ENCODE data around the gene MYL7.
A peak's percentile ranks its signal among the peaks of the same experiment; 100 is the strongest.

The MYL7 gene

DNA sequence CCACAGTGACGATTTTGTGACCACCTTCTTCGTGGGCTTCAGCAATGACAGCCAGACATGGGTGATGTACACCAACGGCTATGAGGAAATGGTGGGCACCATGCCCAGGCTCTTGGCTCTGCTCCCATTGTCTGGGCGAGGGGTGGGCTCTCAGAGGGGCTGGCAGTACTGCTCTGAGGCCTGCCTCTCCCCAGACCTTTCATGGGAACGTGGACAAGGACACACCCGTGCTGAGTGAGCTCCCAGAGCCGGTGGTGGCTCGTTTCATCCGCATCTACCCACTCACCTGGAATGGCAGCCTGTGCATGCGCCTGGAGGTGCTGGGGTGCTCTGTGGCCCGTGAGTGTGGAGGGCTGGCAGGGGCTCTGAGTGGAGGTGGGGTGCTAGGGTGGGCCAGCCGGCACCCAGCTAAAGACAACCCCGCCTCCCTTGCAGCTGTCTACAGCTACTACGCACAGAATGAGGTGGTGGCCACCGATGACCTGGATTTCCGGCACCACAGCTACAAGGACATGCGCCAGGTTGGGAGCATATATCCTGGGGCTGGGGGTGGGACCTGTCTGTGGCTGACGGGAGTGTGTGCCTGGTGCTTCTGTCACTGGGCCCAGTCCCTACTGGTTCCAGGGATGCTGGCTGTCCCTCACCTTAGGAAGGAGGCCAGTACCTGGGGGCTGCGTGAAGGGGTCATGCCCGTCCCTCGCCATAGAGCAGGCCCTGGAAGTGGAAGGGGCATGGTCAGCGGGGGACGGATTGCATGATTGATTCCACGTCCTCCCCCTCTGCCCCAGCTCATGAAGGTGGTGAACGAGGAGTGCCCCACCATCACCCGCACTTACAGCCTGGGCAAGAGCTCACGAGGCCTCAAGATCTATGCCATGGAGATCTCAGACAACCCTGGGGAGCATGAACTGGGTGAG, 30.2 kb downstream of the MYL7 start:
- DNase-seq: no peak

DNA sequence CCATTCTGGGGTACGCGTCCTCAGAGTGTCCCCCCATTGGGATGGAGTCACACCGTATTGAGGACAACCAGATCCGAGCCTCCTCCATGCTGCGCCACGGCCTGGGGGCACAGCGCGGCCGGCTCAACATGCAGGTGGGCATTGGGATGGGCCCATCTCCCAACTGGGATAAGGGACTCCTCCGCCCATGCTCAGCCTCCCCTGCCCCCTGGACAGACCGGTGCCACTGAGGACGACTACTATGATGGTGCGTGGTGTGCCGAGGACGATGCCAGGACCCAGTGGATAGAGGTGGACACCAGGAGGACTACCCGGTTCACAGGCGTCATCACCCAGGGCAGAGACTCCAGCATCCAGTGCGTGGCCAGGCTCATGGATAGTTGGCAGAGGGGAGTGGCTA, 31.1 kb downstream of the MYL7 start:
- no peak for DNase-seq

DNA sequence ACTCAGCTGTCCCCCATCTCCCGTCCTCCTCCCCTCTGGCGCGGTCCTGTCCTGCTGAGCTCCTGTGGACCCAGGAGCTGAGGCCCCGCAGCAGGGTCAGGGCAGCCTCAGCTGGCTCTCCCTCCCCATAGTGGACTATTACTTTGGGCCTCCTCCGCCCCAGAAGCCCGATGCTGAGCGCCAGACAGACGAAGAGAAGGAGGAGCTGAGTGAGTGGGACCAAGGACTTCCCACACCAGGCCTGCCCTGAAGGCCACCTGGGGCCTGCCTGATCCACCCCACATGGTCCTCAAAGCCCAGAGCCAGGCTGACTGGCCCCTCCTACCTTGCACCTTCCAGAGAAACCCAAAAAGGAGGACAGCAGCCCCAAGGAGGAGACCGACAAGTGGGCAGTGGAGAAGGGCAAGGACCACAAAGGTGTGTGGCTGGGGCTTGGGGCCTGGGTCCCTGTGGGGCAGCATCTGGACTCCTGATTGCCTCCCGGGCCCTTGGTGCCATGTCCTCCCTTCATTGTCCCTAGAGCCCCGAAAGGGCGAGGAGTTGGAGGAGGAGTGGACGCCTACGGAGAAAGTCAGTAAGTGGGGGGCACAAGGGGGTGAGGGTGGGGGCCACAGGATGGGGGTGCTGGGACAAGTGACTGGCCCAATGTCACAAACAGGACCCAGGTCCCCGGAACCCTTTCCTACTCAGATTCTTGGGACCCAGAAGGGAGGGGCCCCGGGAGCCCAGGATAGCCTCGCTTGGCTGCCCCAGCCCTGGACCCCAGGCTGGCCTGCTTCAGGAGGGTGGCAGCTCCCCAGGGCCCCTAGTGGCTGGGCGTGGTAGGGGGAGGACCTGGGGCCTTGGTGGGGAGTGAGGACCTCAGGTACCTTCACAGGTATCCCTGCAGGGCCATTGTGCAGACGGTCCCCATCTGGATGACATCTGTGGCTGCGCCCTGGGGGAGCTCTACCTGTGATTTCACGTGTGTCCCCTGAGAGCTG, 32.1 kb downstream of the MYL7 start:
- no peak for DNase-seq

DNA sequence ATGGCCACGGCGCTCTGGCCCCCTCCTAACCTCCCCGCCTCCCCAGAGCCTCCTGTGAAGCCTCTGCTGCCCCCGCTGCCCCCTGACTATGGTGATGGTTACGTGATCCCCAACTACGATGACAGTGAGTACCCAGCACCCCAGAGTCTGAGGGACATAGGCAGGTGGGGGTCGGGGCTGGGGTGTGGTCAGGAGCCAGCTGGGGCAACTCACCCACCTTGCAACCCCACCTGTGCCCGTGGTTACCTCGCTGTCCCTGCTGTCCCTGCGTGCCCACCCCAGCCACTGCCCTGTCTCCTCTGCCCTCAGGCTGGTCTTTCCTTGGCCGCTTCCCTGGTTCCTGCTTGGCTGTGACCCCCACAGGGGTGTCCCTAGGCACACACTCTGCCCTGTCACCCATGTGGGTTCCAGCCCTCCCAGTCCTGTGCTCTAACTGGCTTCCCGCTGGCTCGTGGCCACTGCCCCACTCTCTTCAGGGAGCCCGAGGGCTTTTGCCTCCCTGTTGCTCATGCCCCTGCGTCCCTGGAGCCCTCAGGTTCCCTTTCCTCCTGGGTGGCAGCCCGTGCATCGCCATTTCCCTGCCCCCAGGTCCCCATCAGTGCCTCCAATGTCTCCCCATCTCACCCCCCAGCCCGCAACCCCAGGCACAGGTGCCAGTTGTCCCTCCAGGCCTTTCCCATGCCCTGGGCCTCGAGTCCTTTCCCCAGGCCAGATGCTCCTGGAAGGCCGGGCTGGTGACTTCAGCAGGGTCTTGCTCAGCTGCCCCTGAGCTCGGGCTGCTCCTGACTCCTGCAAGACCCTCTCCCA, 33.0 kb downstream of the MYL7 start:
- no peak for DNase-seq

DNA sequence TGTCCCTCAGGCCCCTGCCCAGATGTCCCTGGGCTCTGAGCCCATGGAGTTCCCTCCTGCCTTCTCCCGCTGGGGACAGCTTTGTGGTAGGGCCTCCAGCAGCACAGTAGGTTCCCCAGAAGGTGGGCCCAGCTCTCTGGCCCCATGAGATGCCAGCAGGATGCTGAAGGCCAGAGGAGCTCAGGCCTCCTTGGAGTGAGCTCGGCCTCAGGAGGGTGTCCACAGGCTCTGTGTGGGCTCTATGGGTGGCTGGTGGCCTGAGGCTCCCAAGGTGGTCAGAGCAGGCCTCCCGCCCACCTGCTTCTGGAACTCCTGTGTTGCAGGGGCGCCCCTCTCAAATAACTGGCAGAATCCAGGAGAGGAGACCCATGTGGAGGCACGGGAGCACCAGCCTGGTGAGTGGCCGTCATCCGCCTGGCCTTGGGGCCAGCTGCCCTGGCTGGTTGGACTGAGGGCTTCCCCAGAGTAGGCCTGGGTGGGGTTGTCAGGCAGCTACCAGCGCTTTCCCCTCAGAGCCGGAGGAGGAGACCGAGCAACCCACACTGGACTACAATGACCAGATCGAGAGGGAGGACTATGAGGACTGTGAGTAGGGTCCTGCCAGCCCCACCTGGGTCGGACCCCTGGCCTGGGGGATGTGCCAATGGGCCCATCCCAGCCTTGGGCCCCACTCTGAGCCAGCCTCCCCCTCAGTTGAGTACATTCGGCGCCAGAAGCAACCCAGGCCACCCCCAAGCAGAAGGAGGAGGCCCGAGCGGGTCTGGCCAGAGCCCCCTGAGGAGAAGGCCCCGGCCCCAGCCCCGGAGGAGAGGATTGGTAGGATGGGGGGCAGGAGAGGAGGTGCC, 33.8 kb downstream of the MYL7 start:
- DNase-seq: no peak

DNA sequence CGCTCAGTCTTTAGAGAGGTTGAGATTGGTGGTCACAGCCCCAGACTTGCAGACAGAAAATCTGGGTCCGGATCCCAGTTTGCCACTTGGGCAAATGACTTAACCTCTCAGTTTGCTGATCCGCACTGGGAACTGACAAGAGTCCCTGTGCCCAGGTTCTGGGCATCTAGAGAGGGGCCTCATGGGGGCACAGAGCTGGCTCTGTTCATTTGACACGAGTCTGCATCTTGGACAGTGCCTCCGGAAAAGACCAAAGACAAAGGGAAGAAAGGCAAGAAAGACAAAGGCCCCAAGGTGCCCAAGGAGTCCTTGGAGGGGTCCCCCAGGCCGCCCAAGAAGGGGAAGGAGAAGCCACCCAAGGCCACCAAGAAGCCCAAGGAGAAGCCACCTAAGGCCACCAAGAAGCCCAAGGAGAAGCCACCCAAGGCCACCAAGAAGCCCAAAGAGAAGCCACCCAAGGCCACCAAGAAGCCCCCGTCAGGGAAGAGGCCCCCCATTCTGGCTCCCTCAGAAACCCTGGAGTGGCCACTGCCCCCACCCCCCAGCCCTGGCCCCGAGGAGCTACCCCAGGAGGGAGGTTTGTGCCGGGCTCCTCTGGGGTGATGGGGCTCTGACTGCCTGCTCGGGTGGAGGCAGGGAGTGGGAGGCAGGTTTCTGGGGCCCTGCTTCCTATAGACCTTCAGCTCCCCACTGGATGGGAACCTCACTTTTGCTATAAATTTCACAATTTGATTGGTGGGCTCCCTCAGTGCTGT, 34.6 kb downstream of the MYL7 start:
- DNase-seq: no peak

DNA sequence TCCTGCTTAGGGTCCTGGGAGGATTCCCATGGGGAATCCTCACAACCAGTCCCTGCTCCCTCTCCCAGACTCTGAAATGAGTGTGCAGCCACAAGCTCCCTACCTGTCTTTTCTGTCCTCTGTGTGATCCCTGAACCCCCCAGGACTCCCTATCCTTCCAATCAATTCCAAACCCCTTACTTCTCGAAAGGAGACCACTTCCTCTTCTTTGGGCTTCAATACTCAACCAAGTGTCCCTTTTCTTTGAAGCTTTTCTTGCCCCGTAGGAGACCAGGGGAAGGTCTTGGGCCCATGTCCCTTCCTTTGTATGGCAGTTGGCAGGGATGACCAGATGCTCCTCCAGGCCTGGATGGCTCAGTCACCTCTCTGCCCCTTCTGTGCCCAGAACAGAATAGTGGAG, 35.3 kb downstream of the MYL7 start:
- DNase-seq: no peak

DNA sequence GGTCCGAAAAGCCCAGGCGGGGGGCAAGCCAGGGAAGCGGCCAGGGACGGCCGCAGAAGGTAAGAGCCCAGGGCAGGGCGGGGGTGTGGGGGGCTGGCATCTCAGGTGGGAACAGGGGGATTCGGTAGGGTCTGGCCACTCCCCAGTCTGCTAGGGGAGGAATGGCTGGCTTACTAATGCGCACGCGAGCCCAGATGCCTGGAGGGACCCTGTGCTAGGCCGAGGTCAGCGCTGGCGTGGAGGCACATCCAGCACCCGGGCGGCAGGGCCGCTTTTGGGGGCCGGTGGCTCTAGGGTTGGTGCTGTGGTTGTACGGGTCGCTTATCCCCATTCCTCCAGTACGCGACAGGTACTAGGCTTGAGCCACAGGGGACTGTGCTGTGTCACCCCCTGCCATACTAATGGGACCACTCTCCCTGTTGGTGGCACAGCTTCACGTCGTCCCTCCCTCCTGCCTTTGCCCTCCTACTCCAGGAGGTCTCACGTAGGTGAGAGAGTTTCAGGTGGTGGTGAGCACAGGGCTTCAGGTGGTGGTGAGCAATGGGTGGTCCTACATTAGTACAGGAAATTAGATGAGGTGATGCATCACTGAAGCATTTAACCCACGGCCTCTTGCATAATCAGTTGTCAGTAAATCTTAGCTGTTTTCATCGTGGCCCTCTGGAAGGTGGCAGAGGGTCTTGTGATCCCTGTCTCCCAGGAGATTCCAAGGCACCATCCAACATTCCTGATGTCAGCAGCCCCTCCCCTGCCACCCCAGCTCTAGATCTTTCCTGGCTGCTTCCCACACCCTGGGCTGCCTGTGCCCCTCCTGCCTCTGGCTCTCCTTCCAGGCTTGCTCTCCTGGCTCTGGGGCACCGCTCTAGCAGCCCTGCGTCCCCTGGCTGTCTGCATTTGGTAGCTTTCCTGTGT, 36.0 kb downstream of the MYL7 start:
- no peak for DNase-seq

DNA sequence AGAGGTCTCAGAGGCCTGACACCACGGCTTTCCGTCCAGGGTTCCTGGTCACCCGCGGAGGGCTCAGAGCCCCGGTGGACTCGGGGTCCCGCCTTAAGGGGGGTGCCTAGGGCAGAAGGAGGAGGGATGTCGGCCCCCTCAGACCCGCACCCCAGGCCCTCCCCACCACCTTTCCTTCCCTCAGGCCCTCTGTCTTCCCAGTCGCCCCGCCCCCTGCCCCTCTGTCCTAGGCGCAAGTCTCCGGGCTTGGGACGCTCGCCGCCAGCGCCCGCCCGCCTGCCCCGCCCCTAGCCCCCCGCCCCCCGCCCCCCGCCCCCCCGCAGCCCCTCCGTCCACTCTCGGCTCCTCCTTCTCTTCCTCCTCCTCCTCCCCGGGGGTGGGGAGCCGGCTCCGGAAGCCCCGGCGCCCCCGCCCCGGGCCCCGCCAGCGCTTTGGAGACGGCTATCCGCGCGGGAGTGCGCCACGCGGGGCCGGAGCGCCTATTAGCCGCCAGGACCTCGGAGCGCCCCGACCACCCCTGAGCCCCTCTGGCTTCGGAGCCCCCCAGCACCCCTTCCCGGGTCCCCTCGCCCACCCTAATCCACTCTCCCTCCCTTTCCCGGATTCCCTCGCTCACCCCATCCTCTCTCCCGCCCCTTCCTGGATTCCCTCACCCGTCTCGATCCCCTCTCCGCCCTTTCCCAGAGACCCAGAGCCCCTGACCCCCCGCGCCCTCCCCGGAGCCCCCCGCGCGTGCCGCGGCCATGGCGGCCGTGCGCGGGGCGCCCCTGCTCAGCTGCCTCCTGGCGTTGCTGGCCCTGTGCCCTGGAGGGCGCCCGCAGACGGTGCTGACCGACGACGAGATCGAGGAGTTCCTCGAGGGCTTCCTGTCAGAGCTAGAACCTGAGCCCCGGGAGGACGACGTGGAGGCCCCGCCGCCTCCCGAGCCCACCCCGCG, 36.9 kb downstream of the MYL7 start, which contains the start of gene AEBP1:
Gene AEBP1, plus strand, starts transcription at position 423 of the 937 bp plus-strand sequence. Its CDS starts 321 bp downstream, at position 744.
- DNase-seq: peak; percentile 26

DNA sequence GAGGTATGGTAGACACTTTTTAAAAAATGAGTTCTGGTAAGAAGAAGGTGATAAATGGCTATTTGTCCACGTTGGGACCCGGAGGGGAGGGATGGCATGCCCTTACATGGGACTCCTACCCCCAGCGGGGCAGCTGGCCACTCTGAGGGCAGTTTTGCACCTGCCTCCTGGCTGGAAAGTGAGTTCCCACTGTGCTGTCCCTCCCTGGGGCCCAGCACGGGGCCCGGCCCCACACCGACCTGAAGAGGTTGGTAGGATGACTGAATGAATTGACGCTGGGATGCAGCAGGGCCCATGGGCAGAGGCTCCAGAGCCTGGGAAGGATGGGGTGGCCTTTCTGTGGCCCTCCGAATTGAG, 37.6 kb downstream of the MYL7 start:
- no peak for DNase-seq

DNA sequence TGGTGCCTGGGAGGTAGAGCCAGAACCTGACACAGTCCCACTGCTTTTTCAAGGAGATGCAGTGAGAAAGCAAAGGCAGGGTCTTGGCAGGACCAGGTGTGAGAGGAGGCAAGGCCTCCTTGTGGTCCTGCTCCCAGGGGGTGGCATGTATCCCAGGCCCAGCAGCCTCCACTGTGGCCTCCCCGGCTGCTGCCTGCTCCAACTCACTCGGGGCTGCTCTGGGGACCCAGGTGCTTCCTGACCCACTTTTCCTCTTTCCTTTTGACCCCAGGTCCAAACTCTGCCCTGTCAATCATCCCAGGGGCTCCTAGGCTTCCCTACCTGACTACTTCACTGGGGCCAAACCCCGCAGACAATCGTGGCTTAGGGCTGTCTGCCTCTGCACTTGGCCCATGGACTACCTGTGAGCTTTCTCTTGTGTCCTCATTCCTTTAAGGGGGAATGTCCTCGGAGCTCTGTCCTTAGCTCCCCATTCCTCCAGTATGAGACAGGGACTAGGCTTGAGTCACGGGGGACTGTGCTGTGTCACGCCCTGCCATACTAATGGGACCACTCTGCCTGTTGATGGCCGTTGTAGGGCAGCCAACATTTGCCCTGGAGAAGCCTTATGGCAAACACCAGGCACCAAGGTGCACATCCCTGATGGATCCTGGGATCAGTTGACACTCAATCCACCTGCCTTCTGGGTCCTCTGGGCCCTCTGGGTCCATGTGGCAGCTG, 38.1 kb downstream of the MYL7 start:
- no peak for DNase-seq

DNA sequence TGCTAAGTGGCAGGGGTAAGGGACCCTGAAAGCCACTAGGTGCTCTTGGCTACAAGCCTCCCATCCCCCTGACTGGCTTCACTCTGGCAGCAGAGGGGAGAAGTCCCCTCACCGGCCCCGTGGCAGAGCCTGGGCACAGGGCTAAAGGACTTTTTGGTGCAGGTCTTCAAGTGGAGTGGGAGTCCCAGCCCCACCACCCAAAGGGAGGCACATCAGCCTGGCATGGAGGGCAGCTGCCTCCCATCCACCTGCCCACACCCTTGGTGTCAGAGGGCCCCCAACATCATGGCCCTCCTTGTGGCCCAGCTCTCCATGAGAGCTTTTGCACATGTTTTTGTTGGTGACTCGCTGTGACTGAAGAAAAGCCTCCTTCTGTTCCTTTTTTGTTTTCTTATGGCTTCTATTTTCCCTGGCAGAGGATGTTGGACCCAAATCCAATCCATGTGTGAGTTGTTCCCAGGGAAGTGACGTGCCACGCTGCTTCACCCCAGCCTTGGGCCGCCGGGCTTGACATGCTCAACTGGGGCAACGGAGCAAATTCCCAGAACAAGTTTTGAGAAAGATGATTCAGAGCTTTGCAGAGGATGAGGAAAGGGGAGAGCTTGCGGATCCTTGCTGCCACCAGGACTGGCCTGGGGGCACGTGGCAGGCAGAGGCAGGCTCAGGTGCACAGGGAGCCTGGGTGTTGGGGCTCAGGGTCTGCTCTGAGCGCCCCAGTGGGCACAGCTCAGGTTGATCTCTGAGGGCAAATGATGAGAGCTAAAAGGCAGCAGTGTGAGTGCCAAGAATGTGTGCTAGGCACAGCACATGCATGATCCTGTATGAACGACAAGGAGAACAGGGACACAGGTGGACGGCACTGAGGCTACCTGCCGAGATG, 38.9 kb downstream of the MYL7 start:
- DNase-seq: no peak

DNA sequence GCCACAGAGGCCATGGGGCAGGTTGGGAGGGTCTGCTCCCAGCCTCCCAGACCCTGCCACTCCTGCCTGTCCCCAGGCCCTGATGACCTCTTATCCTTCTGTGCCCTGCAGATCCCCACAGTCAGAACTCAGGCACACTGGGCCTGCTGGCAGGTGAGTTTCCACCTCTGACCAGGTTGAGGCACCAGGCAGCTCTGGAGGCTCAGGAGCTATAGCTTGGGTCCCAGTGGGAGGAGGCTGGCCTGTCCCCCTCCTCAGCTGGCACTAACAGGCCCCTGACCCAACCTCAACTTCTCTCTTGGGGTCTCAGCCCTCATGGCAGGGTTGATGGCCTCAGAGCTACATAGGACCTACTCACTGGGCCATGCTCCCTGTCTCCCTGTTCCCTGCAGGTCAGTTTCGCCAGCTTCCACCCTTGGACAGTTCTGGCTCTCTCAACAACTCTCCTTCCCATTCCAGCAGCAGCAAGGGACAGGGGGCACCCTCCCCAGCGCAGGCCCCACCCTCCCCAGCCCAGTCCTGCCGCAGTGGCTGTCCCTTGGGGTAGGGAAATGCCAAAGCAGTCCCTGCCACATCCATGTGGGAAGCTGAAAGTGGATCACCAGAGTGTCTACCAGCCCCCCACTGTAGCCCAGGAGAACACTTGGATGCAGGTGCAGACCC, 39.7 kb downstream of the MYL7 start:
- DNase-seq: no peak

DNA sequence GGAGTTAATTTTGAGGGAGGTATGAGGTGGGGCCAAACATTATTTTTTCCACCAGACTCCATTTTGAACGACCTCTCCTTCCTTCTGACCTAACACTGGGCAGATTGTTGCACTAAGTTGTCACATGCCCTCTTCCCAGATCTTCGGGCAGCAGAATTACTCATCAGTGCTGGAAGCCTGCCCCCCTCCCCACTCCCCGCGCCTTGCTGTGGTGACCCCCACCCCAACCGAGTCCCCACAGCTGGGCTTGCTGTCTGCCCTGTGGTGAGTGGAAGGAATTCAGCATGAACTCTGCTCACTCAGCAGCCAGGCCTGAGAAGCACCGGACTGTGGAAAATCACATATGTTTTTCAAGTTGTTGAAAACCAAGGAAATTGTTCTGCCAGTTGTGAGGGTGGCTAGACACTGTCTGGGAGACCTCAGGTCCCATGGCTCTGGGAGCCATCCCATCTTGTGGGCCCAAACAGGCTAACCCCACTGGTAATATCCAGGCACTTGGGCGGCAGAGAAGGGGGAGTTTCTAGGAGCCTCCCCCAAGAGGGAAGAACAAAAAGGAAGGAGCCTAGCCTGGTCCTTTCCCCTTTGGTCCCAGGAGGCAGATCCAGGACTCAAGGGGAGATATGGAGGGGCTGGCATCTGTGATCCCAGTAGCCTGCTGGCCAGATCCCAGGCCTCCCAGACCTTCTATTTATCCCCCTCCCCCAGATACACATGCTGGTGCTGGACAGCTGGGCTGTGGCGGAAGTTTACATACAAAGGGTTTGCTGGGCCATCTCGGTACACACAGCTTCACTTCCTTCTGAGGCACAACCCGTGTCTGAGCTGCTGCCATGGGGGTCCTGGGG, 40.5 kb downstream of the MYL7 start:
- no peak for DNase-seq

DNA sequence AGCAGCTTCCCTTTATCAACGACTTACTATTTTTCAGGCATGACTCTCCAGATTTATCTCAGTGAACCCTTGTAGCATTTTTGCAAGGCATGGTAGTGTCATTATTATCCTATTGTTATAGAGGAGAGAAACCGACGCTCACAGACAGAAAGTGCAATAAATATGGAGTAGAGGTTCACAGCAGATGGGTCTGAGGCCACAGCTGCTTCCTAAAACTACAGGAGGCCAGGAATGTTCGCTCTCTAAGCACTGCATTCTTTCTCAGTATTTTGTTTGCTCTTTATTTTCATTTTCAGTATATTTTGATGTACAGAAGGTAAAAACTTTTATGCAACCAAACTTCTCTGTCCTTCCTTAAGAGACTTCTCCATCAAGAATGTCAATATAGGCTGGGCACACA, 41.5 kb downstream of the MYL7 start:
- DNase-seq: no peak

All from CD4-positive, alpha-beta T cell treated with Interleukin-12 subunit alpha and Interleukin-12 subunit beta, for 1 hour (primary cell).